Ramos (cell line): ENCODE measurements around the gene GRIN2B.

Experiments
- in situ Hi-C: fragments of 300-500 bp; cut with MboI; formaldehyde crosslinking; loops from one replicate; pipeline ENCODE4 v1.14.3; 2022; ENCODE audit warnings: low sequenced_read_pairs; ENCODE audit not compliant: unreplicated experiment

The GRIN2B gene

DNA sequence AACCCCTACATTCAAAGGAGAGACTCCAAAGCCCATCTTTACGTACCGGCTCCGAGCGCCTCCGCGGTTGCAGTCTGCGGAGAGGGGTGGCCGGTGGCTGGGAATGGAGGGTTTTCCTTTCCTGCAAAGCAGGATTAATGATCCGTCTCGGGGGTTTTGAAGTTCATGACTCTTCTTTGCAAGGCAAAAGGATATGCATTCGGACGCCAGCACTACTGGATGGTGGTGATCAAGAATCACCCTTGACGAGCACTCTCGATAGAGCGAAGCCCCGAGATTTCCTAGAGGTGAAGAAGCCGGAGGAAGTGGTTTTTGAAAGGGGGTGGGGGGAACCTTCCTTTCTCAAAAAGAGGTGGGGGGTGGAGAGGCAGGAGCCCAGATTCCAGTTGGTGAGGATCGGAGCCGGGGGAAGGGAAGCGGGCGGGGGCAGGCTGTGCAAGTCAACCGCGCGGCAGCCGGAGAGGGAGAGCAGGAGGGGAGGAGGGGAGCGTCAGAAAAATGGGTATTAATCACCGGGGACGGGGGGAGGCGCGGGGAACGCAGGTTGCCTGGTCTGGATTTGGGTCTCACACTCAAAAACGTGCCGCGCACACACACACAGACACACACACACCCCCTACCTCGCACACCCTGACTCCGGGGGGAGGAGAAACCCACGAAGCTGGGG lies at the start of gene GRIN2B:
TSS of gene GRIN2B (minus strand) at position 307 of the 667 bp plus-strand sequence. CDS start 115,394 bp downstream, outside the sequence.
- in situ Hi-C loops, result no loop called here

DNA sequence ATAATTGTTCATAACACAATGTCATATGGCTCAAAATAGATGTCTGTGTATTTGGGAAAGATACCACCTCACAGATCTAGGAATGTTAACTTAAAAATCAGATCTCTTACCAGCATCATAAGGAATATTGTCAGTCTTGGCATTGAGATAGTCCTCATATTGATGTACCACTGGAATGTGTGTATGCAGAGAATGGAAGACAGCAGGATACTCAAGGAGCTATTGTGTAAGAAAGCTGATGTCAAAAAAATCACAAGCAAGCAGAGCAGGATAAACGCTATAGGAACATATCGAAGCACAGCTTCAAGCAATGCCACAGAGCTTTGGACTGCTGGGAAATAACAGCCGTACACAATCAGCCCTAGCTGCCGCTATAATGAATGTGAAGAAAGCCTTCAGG lies 45.1 kb upstream of the GRIN2B start:
- in situ Hi-C loops, result no loop called here

DNA sequence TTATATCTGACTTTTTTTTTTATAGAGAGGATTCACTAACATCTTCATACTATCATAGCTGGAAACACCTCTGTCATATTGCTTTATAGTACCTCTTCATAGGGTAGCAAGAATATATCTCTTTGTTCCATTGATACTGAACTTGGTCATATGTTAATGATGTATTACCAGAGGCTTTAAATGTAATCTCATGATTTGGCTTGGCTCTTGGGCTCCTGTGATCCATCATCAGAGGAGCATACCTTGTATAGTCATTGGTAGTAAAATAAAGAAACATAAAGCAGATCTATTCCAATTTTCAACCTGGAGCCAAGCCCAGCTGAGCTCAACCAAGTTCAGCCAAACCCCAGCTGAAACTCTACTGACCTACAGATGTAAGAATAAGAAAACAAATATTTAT lies 43.2 kb upstream of the GRIN2B start:
- in situ Hi-C loops, result no loop called here

DNA sequence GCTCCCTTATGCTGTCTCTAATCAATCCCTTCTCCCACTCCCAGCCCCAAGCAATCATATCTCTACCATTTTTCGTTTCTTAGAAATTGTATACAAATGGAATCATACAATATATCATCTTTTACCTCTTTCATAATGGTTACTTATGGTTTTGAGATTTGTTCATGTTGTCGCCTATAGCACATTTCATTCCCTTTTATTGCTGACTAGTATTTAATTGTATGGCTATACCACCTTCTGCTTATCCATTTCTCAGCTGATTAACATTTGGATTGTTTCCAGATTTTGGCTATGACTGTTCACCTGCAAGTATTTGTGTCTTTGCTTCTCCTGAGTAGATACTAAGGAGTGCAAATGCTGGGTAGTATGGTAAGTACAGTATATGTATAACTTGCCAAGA lies 36.7 kb upstream of the GRIN2B start:
- in situ Hi-C loops, result no loop called here

DNA sequence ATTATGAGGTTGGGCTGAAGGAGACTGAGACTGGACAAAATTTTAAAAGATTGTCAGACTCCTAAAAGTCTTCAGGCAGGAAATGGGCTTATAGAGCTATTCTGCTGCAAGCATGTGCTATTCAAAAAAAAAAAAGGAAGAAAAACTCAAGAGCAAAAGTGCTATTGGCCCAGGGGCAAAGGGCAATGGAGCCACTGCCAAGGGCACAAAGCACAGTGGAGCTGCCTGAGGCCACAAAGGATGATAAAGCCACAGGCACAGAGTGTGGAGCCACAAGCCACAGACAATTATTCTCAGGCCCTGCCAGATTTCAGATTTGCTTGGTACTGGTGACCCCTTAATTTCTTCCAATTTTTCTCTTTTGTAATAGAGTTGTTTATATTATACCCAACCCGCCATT lies 29.6 kb upstream of the GRIN2B start:
- in situ Hi-C loops, result no loop called here

DNA sequence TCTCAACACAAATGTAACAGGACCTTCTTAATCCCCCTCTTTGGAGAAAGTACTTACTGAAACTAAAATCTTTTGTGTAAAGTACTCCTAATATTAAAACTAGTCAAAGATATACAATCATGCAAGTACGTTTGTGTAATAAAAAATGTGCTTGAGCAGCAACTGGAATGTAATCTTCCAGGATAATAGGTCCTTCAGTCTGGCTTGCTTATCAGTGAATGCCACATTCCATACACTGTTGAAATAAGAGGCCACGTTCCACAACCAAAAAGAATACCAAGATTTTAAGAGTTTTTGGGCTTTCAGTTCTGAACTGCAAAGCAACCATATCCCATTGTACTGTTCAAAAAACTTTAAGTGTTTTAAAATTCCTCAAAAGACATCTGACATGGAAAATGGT lies 26.2 kb upstream of the GRIN2B start:
- in situ Hi-C loops, result no loop called here

DNA sequence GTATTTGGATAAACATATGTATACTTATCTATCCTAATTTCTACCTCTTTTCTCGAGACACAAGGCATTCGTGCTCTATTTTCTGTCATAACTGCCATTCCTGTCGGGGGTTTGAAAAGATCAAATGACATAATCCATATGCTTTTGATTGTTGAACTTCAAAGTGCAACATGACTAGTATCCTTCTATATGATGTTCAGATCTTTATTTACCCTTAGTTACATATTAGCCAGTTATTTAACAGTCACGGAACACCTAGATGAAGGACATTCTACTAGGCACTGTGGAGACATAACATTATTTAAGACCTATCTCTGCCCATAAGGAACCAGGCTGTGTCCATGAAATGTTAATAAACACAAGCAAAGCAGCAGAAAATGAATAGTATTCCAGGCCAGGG lies 11.2 kb upstream of the GRIN2B start:
- in situ Hi-C loops, result no loop called here

DNA sequence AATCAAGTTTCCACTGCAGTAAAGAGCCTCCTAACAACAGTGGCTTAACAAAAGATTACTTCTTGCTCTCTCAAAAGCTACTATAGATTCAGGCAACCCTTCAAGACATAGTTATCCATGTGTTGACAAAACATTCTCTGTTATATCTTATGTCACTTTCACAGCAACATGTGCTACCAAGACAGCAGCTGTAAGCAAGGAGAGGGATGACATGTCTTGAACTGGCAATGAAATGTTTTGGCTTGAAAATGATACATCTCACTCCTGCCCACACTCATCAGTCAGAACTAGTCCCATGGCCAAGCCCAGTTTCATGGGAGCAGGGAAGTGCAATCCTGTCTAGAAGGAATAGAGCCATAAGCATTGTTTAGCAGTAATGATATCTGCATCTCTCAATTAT lies 10.7 kb upstream of the GRIN2B start:
- in situ Hi-C loops, result no loop called here

DNA sequence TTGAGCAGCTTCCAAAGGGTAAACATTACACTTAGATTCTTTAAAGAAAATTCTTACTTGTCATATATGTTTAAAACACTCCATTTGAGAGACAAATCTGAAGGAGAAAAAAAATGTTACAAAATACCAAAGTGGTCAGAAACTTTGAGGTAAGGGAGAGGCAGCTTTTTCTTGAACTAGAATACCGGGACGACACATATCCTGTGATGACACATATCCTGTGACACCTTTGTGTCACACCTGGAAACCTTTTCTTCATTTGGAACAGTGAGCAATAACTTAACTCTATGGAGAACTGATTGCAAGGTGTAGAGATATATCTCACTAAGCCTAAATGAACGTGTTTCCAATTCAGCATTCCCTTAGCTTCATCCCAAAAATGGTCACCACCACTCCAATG lies 4.6 kb upstream of the GRIN2B start:
- in situ Hi-C loops, result no loop called here

DNA sequence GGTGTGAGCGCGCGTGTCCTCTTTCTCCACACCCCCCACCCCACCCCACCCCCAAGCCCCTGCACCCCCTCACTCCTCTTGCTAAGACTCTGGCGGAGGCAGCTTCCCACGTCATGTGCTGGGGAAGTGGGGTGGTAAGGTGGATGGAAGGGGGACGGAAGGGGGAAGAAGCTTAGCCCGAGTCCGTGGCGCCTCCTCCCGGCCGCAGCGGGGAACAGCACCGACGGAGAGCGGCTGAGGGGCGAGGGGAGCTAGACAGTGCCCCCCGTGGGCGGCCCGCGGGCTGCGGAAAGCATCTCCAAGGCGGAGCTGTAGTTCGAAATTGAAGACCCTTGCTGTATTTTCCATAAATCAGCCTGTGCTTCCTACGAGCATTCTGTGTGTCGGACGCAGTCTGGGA lies 588 bp upstream of the GRIN2B start:
- in situ Hi-C loops, result no loop called here

DNA sequence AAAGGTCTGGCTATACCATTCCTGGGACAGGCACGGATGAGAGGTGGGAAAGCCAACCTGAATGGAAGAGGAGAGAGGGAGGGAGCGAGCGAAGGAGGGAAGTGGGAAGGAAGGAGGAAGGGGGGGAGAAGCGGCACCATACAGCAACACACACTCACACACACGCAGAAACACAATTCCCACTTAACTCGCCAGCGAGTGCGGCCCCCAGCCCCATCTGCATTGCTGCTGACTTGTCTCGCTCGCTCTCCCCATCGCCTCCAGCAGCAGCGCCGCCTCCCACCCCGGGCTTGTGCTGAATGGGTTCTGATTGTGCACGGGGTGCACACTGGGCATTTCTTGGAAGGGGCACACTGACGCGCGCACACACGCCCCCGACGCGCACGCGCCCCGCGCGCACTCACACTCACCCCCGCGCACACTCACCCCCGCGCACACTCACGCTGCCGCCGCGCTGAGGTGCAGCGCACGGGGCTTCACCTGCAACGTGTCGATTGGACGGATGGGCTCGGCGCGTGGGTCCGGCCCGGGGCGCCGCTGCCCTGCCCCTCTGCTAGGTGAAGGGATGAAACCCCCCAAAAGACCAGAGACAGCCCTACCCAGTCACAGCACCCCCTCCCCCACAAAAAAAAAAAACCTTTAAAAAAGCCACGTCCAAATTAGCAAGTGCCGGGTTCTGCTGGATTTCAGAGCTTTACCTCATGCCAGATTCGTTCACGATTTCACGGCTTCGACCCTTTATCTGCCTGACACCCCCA lies 685 bp downstream of the GRIN2B start:
- in situ Hi-C loops, result no loop called here

DNA sequence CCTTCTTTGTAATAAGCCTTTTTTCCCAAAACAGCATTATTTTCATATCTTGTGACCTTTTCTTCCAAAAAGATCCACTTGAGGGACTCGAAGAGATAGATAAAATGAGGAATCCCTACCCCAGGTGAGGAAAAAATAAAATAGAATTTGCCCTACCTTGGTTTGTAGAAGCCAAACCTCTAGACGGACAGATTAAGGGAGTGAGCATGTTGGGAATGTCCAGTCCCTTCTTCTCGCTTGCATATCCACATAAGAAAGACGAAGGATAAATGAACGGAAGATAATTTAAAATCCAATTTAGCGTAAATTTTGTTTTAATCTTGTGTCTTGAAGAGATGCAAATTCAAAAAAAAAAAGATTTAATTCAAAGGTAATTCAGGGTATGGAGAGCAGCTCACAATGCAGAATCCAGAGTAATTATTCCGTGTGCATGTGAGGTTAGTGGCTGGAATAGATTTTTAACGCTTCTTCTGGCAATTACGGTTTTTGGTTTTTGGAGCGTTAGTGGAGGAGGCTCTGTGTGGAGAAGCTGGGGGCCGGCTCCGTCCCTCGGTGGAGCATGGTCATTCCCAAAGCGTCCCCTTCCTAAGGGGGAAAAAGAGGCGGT lies 1.5 kb downstream of the GRIN2B start:
- in situ Hi-C loops, result no loop called here

DNA sequence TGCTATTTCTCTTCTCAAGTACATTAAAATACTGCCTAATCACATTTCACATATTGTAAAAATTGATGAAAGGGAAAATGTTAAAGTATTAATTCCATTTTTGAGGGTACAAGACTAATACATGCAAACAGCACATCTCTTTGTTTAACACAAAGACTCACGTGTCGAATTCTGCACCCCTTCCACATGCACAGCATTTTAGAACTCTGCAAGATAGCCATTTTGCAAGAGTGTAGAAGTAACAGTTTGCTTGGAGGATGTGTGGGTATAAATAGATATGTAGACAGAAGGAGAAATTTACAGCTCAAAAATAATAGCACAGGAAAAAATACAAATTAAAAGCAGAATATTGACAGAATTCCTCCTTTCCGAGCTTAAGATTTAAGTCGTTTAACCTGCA lies 2.5 kb downstream of the GRIN2B start:
- in situ Hi-C loops, result no loop called here

DNA sequence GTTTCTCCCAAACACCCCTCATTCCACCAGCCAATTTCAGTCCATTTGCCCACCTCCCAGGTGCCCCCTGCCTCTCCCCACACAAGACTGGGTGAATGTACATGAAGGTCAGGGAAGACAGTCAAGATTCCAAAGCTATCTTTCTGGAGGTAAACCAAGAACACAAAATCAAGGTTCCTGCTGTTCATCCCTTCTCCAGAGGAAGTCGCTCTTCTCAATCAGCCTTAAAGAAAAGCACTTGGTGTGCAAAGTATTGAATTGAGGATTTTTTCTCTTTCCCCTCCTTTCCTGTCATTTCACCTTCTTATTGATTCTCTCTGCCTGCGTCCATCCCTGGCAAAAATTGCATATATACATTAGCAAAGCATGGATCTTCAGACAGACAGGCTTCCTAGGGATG lies 4.5 kb downstream of the GRIN2B start:
- in situ Hi-C loops, result no loop called here

DNA sequence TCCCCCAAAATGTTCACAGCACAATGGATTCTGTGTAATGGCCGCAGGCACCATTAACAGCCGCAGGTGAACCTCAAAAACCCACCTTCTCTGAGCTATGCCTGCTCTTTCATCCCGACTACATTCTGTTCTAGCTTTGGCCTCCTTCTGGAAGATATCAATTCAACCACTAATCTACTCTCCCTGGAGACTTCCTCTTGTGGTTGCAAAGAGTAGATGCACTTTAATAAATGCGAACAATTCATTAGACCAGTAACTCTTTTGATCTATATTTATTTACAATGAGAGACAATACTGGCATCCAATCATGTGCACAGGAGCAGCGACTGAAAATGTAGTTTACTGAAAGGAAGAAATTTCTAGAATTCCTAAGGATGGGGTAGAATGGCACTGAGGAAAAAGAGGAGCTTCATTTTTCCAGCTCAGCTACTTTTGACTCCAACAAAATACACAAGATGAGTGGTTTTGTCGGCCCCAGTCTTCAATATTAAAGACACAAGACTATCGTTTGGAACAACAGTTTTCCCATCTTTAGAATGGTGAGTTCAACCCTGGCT lies 5.3 kb downstream of the GRIN2B start:
- in situ Hi-C loops, result no loop called here

DNA sequence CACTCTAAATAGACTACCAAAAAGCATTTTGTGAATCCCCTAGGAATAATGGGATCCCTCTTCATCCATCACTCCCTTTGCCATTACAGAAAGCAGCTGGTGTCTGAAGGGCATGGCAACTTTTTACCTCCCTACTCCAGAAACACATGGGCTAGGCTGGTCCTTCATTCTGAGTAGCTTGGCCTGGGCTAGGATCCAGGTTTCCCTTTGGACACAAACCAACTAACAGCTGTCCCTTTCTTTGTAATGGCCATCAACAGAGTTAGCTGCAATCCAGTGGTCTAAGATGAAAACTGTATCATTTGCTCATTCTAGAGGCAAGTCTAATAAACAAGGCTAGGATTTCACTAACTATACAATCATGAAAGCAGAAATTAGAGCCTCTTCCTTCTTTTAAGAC lies 7.4 kb downstream of the GRIN2B start:
- in situ Hi-C loops, result no loop called here

DNA sequence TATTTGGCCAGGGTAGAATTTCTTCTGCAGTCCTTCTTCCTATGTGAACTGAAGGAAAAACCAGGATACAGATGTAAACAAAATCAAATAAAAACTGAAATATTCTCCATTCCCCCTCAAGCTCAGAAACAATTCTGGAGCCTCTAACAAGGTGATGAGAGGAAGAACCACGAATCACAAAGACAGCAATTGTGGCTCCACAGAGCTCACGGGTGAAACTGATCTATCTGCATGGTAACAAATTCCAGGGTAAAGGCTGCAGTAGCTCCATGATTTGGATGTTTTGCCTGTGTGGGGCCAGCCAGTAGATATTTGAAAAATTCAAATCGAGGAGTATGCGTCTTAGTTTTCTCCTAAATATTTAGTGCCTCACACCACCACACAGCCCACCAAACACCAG lies 10.6 kb downstream of the GRIN2B start:
- in situ Hi-C loops, result no loop called here

DNA sequence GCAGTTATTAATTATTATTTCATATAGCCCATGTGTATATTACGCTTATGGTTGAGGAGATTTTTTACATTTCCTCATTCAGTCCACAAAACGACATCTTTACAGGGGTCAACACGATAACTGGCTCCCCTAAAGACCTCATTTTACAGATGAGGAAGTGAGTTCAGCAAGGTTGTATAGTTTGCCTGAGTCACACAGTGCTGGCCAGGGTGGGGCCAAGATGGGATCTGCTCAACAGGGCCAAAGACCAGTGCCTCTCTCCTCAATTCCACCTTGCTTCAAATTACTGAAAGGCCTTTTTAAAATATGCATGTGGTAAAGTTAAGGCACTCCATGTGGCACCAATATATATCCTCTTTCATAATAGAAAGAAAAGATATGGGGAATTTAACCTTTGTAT lies 13.1 kb downstream of the GRIN2B start:
- in situ Hi-C loops, result loop anchor here (10.0 kb wide), 1 partner anchor 197 kb away; no protein-coding TSS in a partner anchor

DNA sequence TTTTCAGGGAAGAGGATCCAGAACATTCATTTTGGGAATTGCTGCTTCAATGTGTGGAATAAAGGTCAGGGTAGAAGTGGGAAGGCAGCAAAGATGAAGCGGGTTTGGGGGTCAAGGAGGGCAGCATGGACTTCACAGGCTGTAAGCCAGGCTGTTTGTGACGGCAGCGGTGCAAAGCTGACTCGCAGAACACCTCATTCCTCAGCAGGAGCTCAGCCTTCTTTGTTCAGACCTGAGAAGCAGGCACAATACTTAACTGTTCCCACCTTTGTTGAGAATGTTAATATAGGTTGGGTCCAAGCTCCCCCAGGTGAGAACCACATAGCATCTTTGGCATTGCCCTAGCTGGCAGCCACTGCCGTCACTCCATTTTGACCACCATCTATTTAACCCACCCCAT lies 16.7 kb downstream of the GRIN2B start:
- in situ Hi-C loops, result loop anchor here (10.0 kb wide), 1 partner anchor 200 kb away; no protein-coding TSS in a partner anchor

DNA sequence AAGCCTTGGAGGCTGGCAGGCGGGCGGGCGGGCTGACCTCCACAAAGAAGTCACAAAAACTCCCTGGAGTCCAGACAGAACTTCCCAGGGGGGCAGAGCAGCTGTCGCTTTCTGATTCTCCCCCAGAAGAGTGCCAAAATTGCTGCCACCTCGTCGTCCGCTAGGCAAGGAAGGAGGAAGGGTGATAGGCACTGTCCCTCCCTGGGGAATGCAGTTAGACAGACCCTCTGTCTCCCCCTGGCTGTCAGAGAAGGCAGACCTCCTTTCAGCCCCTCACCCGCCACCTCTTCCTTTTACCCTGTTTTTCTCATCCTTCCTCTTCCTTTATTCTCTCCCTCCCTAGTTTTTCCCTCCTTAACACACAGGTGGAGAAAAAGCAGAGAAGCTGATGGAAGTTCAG lies 18.7 kb downstream of the GRIN2B start:
- in situ Hi-C loops, result loop anchor here (10.0 kb wide), 1 partner anchor 202 kb away; no protein-coding TSS in a partner anchor

DNA sequence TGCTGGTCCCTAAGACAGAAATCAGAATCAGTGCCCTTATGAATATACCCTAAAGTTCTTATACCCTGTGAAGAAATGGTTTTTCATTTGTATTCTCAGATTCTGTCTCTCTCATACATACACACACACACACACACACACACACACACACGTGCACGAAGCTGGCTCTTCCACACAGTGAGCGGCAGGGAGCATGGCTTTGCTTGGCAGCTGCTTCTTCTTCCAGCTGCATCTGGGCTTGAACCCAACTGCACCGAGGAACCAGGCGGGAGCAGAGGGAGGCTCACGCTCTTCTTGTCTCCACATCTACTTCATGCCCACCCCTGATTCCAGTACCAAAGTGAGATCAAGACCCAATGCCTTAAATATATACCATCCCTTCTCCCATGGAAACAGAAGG lies 19.4 kb downstream of the GRIN2B start:
- in situ Hi-C loops, result loop anchor here (10.0 kb wide), 1 partner anchor 203 kb away; no protein-coding TSS in a partner anchor
